GM12878 (cell line): Measurements from ENCODE around the gene REEP2. TPM values are rescaled to one million over a fixed set of nuclear protein-coding genes. Genes with fewer than 3 reads are reported as not detected.

Experiments
- ATAC-seq: fragments of 200-7000 bp; cut with Tn5 transposase; 3 replicates; pipeline ENCODE4 v1.9.1; 2020; ENCODE audit warnings: mild to moderate bottlenecking, moderate library complexity
- BruUV-seq: library from RNA; stranded (reverse); fragments of 400-500 nt; replicated peaks from 2 replicates; lab custom pipeline; 2021; lab: Mats Ljungman, UMichigan
- CTCF ChIA-PET: fragments of 300-600 bp; sonication (Branson Sonifier 250); formaldehyde crosslinking; extraction: SDS; loops from one replicate; lab custom pipeline; 2021; ENCODE audit warnings: inconsistent platforms; lab: Yijun Ruan, JAX
- POLR2A ChIA-PET: fragments of 350-600 bp; formaldehyde crosslinking; extraction: SDS; loops from one replicate; lab custom pipeline; 2021; ENCODE audit warnings: inconsistent platforms; lab: Charles Lee
- RAD21 ChIA-PET: fragments of 300-600 bp; sonication (Branson Sonifier 250); formaldehyde crosslinking; loops from one replicate; lab custom pipeline; 2023; ENCODE audit warnings: antibody characterized with exemption; ENCODE audit not compliant: unreplicated experiment; lab: Charles Lee
- SMC1A ChIA-PET: fragments of 300-600 bp; sonication (Branson Sonifier 250); formaldehyde crosslinking; loops from one replicate; lab custom pipeline; 2023; ENCODE audit not compliant: unreplicated experiment, uncharacterized antibody; lab: Charles Lee
- DNase-seq: peaks from one replicate; pipeline ENCODE4 v3.0.0-alpha.2; 2011; ENCODE audit warnings: low read depth, low spot score
- FAIRE-seq: peaks from 3 replicates; lab custom pipeline; 2011; peaks lifted over from hg19 to GRCh38; lab: Jason Lieb, UNC
- H2AFZ ChIP-seq: 2 replicates; pipeline ENCODE4 v1.6.0; 2011; ENCODE audit warnings: low read depth, low read length, control low read depth; ENCODE audit not compliant: control insufficient read depth
- H3K27ac ChIP-seq: 2 replicates; pipeline ENCODE4 v1.5.1; 2011; ENCODE audit warnings: control low read depth; ENCODE audit not compliant: control insufficient read depth, insufficient read depth
- H3K27me3 ChIP-seq, 2 experiments: replicated peaks in 1 of 2; 2 replicates each; pipeline versions ENCODE4 v1.6.0 to v1.6.1; 2011; ENCODE audit warnings: low read length in 1 of 2; ENCODE audit not compliant: control insufficient read depth in 2 of 2, insufficient read depth in 2 of 2
- H3K36me3 ChIP-seq, 2 experiments: 2 replicates each; pipeline ENCODE4 v1.5.1; 2011; ENCODE audit warnings: low read length in 1 of 2; ENCODE audit not compliant: control insufficient read depth in 2 of 2, insufficient read depth in 2 of 2
- H3K4me1 ChIP-seq: 2 replicates; pipeline ENCODE4 v1.6.1; 2011; ENCODE audit warnings: mild to moderate bottlenecking, low read length, moderate library complexity, mixed read lengths; ENCODE audit not compliant: control insufficient read depth, insufficient read depth
- H3K4me2 ChIP-seq: 2 replicates; pipeline ENCODE4 v1.6.0; 2011; ENCODE audit warnings: control low read depth; ENCODE audit not compliant: control insufficient read depth, insufficient read depth
- H3K4me3 ChIP-seq: fragments of 200-600 bp; sonication (generic); 2 replicates; pipeline ENCODE4 v1.5.1; 2016
- H3K79me2 ChIP-seq: 2 replicates; pipeline ENCODE4 v1.6.0; 2011; ENCODE audit warnings: low read length; ENCODE audit not compliant: control insufficient read depth, insufficient read depth
- H3K9ac ChIP-seq: 2 replicates; pipeline ENCODE4 v1.8.0; 2011; ENCODE audit warnings: low read length, control low read depth, mixed read lengths; ENCODE audit not compliant: control insufficient read depth, insufficient read depth
- H3K9me3 ChIP-seq: replicated peaks from 3 replicates; pipeline ENCODE4 v1.5.1; 2011; ENCODE audit warnings: mild to moderate bottlenecking, low read length; ENCODE audit not compliant: control insufficient read depth, insufficient read depth
- H4K20me1 ChIP-seq: 2 replicates; pipeline ENCODE4 v1.6.0; 2011; ENCODE audit not compliant: control insufficient read depth, insufficient read depth
- ASH2L ChIP-seq: fragments of 300-600, 200-600 bp; sonication (generic); IDR thresholded peaks from 2 replicates; pipeline ENCODE4 v1.6.1; 2017; ENCODE audit warnings: low read depth, mild to moderate bottlenecking, borderline replicate concordance
- E2F8 ChIP-seq: fragments of 450-650 bp; IDR thresholded peaks from 2 replicates; pipeline ENCODE4 v1.6.1; 2018; ENCODE audit warnings: mild to moderate bottlenecking, low read depth, moderate library complexity; ENCODE audit not compliant: partially characterized antibody
- ESRRA ChIP-seq: IDR thresholded peaks from 2 replicates; pipeline ENCODE4 v1.6.1; 2012; ENCODE audit warnings: mild to moderate bottlenecking, low read length, improper control_type of control experiment
- FOS ChIP-seq: IDR thresholded peaks from 3 replicates; pipeline ENCODE4 v1.6.1; 2011; ENCODE audit warnings: borderline replicate concordance; ENCODE audit not compliant: insufficient read length; ENCODE audit errors: extremely low read depth
- MTA2 ChIP-seq: fragments of 450-650 bp; IDR thresholded peaks from 2 replicates; pipeline ENCODE4 v1.6.1; 2016; ENCODE audit warnings: low read depth, mild to moderate bottlenecking, moderate library complexity
- REST ChIP-seq: IDR thresholded peaks from 2 replicates; pipeline ENCODE4 v1.6.1; 2012; ENCODE audit warnings: mild to moderate bottlenecking, low read depth, low read length
- RUNX3 ChIP-seq: IDR thresholded peaks from 2 replicates; pipeline ENCODE4 v1.6.1; 2012; ENCODE audit warnings: low read length, inconsistent platforms
- SP1 ChIP-seq: IDR thresholded peaks from one replicate; pipeline ENCODE4 v1.6.1; 2011; ENCODE audit warnings: low read depth, low read length
- WGBS: methylation state at CpG from one replicate; pipeline ENCODE4 v1.1.6; 2016; ENCODE audit warnings: low lambda C conversion rate; ENCODE audit not compliant: insufficient replicate concordance, insufficient coverage; ENCODE audit errors: missing lambda C conversion rate; 5-methylcytosine and 5-hydroxymethylcytosine counted together
- in situ Hi-C: fragments of 300-500 bp; cut with MboI; formaldehyde crosslinking; loops from 9 replicates; pipeline ENCODE4 v1.14.3; 2018; ENCODE audit warnings: mixed read lengths
- intact Hi-C: fragments of 100-400 bp; cut with micrococcal nuclease; formaldehyde crosslinking; loops from one replicate; pipeline ENCODE4 v1.14.2; 2022; ENCODE audit not compliant: unreplicated experiment
- polyA plus RNA-seq, 11 experiments: library from polyadenylated mRNA; depleted of rRNA in 4 of 11; unstranded in 6 of 11; stranded (reverse) in 5 of 11; fragments of >200 nt; fragmentation: Nextera tagmentation in 4 of 11; fragmentation: Illumina TruSeq in 1 of 11; extraction: Ambion mirVana in 4 of 11; extraction: Trizol in 1 of 11; gene quantifications; 1 replicate in 1 of 11; 2 replicates in 10 of 11; pipeline versions ENCODE4 v1.2.1 to v1.2.3, GENCODE V29; 2011 to 2016; ENCODE audit warnings: inconsistent platforms in 2 of 11, missing spikeins in 2 of 11, low read depth in 1 of 11
- total RNA-seq, 4 experiments: library from RNA; depleted of rRNA in 3 of 4; stranded (reverse); fragments of >200 nt in 3 of 4; fragmentation: Illumina TruSeq in 1 of 4; extraction: Trizol in 1 of 4; gene quantifications; 2 replicates each; pipeline versions ENCODE4 v1.2.1 to v1.2.3, GENCODE V29; 2013 to 2021

Gene REEP2
- total and polyA plus RNA-seq, 10 of the 15 experiments (the other 5 are each of a cell fraction or from before 2014, with no cell fraction given), result 0.10 to 3.1 (median 2.0) TPM

- in situ Hi-C loops (no loop called here), intact Hi-C loops (no loop called here)
- TF ChIP-seq REST (no peak), ESRRA (no peak), MTA2 (no peak), SP1 (no peak), ASH2L (no peak), RUNX3 (no peak), FOS (no peak), E2F8 (no peak)
- no peak overlapping the region for H3K27ac ChIP-seq
- H3K4me1 ChIP-seq, result peaks cover 5% of the 10 kb centered on the region
- H2AFZ ChIP-seq, result no peak overlapping the region
- H4K20me1 ChIP-seq, result no peaks in the 10 kb centered on the region
- ChIA-PET POLR2A (no interaction called here), RAD21 (interaction anchor here (1.1 kb wide), 1 partner anchor 49 kb away, joined by 3 read pairs; no protein-coding TSS in a partner anchor), CTCF (interaction anchor here (0.9 to 2.3 kb wide), 3 partner anchors 9 to 94 kb away, joined by 3 to 6 read pairs (median 4); no protein-coding TSS in a partner anchor), SMC1A (interaction anchor here (1.1 kb wide), 1 partner anchor 9 kb away, joined by 4 read pairs; no protein-coding TSS in a partner anchor)
- no peak for FAIRE-seq
- no peak for DNase-seq
- no TSS peak for BruUV-seq
- no peaks in the 10 kb centered on the region for H3K79me2 ChIP-seq
- H3K9ac ChIP-seq, result no peak overlapping the region
- 30% methylated on average over 7 of the region's 8 CpGs for WGBS
- no peak for ATAC-seq
- H3K4me3 ChIP-seq, result no peak overlapping the region
- no peaks in the 10 kb centered on the region for H3K9me3 ChIP-seq
- H3K27me3 ChIP-seq, result no peaks in the 10 kb centered on the region; a peak in 1 of 4 replicates
- no peaks in the 10 kb centered on the region for H3K36me3 ChIP-seq
- H3K4me2 ChIP-seq, result no peak overlapping the region
These were observed 15.3 kb downstream of the REEP2 start for GRCh38 chr5:138454121-138454520.
